GM18870 (cell line): ENCODE data around the gene NGEF.

Experiments
- ATAC-seq: cut with Tn5 transposase; IDR thresholded peaks from one replicate; pipeline ENCODE4 v1.9.1; 2021; ENCODE audit warnings: moderate library complexity; ENCODE audit not compliant: unreplicated experiment

Gene NGEF

DNA sequence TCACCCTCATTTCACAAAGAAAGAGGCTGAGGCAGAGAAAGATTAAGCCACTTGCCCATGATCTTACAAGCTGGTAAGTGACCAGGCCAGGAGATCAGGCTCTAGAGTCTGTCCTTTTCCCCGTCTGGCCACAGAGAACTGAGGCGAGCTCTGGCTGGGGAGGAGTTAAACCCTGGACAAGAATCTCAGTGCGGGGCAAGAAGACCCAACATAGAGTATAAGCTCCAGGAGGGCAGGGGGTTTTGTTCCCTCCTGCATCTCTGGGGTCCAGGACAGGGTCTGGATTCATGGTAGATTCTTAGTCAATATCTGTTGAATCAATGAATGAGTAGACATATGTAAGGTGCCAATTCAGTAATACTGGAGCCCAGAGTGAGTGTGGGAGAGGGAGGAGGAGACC lies 34.1 kb upstream of the NGEF start:
- ATAC-seq: no peak

DNA sequence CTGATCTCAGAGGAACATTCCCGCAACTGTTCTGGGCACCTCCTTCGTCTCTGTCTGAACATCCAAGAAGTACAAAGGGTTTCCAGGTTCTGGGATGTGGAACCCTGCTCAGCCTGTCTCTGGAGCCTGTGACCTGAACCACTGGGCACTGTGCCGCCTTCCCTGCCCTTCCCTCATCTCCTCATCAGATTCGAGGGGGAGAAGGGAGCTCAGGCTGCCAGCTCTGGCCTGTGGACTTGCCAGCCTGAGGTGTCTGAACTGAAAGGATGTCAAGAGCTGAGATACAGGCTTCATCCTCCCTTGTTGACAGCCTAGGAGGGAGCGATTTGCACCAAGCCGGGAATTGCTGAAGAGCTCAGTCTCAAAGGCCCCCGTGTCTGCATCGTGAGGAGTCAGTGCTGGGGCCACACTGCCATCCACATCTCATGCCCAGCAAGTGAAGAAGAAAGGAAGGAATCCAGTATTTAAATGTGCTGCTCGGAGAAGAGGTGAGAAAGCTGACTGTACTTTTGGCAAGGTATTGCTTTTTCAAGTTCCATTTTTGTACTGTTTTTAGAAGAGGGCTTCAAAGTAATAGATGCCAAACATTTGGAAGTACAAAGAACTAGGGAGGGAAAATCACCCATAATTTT lies 32.0 kb upstream of the NGEF start:
- ATAC-seq: no peak

DNA sequence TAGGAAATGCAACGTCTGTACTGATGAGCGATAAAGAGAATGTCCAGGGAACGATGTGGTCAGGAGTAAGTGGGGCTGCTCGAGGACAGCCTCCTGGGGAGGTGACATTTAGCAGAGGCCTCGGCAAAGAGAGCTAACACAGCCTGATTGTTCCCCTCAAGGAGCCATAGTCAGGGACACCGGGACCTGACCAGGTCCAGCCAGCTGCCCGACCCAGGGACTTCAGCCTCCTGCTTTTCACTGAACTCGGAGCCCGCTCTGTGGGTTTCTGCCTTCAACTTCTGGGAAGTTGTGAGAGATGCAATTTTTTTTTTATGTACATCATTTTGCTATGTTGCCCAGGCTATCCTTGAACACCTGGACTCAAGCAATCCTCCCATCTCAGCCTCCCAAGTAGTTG lies 29.5 kb upstream of the NGEF start:
- ATAC-seq: no peak

DNA sequence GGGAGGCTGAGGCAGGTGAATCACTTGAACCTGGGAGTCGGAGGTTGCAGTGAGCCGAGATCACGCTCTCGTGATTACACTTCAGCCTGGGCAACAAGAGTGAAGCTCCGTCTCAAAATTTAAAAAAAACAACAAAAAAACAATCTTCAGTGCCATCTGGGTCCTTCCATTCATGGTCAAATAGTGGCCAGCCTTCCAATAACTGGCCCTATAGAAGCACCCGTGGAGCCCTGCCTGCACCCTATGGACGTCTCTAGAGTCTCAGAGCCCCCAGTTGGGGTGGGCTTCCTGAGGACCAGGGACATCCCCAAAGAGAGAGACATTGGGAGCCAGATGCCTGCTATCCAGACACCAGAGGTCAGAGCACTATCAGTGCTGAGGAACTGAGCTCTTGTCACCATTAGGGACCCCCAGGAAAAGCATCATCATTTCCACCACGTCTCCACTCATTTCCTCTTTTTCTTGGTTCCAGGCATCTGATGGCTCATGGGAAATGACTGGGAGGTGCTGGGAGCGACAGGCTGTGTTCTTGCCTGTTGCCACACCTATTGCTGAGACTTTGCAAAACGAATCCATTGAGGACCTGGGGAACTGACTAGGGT lies 28.8 kb upstream of the NGEF start:
- ATAC-seq: no peak

DNA sequence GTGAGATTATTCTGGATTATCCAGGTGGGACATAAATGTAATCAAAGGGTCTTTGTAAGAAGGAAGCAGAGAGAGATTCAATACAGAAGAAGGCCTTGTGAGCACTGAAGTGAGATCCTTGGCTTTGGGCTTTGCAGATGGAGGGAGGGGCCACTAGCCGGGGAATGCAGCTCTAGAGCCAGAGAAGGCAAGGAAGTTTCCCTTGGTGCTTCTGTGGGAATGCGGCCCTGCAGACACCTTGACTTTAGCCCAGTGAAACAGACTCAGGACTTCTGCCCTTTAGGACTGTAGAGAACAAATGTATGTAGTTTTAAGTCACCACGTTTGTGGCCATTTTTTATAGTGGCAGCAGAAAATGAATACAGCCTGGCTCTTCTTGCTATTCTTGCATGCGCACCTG lies 27.5 kb upstream of the NGEF start:
- ATAC-seq: no peak

DNA sequence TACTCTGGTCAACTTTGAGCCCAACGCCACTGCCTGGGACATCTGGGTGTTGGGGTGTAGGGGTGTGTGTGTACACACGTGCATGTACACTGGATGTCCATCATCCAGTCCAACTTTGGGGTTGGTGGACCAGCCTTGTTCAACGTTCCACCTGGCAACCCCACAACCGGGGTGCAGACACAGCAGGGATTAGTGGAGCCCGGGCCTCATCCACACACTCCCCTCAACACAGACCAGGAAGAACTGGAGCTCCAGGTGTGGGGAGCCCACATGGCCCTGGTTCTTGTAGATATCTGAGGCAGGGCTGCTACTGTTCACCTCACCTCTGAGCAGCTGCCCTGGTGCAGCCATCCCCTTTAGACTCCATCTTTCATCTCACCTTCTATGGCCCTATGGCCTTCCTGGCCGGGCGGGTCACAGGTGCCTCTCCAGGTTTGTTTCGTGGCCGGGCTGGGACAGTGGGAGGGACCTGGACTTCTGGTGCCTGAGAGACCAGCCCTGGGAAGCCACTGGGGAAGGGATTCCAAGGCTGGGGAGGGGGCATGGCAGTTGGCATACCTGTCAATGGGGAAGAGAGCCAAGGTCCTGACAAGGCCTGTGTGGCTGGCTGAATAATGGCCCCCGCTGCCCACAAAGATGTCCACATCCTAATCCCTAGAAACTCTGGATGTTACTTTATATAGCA lies 26.9 kb upstream of the NGEF start:
- no peak for ATAC-seq

DNA sequence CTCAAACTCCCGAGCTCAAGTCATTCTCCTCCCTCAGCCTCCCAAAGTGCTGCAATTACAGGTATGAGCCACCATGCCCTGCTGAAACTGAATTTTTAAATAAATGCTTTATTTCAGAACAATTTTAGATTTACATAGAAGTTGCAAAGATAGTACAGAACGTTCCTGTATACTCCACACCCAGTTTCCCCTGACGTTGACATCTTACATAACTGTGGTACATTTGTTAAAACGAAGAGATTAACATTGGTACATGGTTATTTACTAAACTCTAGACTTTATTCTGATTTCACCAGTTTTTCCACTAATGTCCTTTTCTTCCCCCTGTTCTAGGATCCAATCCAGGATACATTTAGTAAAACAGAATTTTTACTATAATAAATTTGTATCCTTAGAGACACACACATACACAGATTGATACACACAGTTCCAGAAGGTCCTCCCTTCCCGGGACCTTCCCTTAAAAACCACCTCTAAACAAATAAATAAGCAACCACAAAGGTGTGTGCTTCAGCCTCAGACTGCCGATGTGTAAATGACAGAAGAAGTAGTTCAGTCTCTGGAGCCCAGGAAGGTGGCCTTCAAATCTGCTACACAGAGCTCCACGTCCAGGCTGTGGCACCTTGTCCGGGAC lies 26.3 kb upstream of the NGEF start:
- no peak for ATAC-seq

DNA sequence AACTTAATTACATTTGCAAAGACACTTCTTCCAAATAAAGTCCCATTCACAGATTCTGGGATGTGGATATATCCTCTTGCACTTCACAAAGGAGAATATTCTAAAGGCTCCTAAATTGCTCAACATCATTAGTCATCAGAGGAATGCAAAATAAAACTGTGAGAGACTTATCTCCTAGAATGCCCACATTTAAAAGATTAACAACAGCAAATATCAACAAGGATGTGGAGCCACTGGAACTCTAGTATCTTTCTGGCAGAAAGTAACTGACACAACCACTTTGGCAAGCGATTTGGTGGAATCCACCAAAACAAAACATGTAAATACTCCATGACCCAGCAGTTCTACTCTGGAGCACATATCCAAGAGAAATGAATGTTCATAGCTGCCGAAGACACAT lies 24.0 kb upstream of the NGEF start:
- ATAC-seq: no peak

DNA sequence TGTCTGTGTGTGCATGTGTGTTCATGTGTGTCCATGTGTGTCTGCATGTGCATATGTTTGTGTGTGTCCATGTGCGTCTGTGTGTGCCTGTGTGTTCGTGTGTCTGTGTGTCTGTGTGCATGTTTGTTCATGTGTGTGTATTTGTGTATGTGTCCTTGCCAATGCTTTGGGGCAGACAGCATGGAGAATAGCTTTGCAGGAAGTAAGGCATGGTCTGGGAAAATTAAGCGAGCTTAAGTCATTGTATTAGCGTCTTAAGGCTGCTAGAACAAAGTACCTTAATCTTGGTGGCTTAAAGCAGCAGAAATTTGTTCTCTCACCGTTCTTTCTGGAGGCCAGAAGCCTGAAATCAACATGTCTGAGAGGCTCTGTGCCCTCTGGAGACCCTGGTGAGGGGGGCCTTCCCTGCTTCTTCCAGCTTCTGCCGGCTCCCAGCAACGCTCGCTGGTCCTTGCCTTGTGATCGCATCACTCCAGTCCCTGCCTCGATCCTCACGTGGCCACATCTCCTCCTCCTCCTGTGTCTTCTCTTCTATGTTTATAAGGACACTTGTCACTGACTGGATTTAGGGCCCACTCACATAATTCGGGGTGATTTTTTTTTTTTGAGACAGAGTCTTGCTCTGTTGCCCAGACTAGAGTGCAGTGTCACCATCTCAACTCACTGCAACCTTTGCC lies 23.2 kb upstream of the NGEF start:
- no peak for ATAC-seq

DNA sequence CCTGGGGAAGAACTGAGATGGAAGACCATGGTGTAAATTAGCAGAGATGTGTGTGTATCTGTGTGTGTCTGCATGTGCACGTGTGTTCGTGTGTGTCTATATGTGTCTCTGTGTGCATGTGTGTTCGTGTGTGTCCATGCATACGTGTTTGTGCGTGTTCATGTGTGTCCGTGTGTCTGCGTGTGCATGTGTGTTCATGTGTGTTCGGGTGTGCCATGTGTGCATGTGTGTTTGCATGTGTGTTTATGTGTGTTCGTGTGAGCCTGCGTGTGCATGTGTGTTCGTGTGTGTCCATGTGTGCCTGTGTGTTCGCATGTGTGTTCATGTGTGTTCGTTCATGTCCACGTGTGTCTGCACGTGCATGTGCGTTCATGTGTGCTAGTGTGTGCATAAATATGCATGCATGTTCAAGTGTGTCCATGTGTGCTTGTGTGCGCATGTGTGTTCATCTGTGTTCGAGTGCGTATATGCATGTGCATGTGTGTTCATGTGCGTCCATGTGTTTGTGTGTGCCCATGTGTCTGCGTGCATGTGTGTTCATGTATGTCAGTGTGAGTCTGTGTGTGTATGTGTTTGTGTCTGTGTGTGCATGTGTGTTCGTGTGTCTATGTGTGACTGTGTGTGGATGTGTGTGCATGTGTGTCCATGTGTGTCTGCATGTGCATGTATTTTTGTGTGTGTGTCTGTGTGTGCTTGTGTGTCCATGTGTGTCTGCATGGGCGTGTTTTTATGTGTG lies 22.5 kb upstream of the NGEF start:
- no peak for ATAC-seq

DNA sequence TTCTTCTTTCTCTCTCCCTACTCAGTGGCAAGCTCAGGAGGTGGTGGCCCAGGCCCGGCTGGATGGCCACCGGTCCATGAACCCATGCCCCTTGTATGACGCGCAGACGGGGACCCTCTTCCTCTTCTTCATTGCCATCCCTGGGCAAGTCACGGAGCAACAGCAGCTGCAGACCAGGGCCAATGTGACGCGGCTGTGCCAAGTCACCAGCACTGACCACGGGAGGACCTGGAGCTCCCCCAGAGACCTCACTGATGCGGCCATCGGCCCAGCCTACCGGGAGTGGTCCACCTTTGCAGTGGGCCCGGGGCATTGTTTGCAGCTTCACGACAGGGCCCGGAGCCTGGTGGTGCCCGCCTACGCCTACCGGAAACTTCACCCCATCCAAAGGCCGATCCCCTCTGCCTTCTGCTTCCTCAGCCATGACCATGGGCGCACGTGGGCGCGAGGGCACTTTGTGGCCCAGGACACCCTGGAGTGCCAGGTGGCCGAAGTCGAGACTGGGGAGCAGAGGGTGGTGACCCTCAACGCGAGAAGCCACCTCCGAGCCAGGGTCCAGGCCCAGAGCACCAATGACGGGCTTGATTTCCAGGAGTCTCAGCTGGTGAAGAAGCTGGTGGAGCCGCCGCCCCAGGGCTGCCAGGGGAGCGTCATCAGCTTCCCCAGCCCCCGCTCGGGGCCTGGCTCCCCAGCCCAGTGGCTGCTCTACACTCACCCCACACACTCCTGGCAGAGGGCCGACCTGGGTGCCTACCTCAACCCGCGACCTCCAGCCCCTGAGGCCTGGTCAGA lies 21.2 kb upstream of the NGEF start:
- no peak for ATAC-seq

DNA sequence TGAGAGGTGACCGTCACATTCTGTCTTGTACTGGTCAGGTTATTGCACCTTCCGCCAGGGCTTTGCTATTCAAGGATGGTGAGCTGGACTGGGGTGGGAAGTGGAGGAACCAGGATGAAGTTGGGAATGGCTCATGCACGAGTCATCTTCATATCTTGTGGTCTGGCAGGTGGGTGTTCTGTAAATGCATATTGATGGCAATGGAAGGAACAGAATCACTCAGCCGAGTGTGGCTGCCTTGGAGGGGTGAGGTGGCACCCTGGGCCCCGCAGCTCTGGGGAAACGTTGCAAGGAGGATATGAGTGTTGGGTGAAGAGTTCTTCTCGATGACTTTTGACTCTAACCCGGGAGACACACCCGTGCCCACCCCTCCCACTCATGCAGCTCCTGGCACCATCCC lies 20.6 kb upstream of the NGEF start:
- no peak for ATAC-seq

DNA sequence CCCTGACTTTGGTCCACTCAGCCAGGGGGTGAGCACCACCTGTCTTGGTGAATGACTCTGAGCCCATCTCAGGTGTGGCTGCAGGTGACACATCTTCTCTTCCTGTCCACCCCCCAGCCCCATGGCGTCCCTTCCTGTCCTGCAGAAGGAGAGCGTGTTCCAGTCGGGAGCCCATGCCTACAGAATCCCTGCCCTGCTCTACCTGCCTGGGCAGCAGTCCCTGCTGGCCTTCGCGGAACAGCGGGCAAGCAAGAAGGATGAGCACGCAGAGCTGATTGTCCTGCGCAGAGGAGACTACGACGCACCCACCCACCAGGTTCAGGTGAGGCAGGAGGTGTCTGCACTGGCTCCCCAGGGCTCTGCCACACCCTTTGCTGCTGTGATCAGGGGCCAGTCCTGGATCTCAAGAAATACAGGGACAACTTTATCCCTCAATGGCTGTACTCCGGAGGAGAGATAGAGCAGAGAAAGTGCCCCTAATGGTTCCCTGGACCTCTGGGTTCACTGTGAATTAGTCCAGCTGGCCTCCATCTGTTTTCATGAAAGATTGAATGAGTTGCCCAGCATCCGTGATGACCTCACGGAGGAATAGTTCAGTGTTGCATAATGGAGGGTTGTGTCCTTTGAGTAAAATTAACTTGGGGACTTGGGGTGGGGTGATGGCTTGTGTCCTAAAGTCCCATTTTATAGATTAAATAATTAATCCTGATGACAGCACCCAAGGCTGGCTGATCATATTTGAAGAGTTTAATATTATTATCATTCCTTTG lies 19.7 kb upstream of the NGEF start, which contains the start of gene NEU2:
NEU2 (plus strand) TSS at position 122 of the 770 bp plus-strand sequence; CDS start at position 122, 0 bp downstream.
- ATAC-seq: no peak

DNA sequence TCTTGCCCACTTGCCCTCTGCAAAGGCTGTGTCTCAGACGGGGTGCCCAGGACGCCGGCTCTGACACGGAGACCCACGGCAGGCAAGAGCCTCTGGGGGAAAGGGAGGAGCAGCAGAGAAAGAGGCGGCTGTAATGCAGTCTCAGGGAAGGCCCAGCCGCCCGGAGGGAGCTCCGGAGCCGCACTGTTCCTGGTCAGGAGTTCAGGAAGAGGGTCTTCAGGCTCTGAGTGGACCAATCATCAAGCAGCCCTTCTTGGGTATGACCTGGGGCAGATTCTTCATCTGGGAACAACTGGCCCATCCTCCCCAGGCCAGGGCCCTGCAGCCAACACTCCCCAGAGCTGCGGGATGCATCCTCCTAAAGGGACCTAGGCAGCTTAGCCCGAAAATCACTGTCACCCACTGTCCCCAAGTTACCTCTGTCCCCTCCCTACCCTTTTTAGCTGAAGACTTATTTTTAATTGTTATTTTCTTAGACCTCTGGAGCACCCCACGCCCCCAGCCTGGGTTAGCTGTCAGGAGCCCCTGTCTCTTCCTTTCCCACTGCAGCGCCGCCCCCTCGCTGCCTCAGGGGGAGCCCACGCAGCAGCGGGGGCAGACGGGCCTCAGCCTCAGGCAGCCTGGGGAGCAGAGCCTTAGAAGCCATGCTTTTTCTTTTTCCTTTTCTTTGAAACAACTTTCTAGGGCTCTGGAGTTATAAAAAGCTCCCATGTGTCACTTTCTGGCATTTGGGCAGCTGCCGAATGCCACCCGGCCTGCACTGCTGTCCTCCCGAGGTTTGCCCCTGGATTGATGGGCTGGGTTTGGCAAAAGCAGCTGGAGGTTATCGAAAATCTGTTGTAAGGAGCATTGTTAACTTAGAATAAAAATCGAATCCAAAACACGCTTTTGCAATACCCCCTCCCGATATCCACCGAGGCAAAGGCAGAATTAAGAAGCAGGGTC lies 18.8 kb upstream of the NGEF start:
- no peak for ATAC-seq

DNA sequence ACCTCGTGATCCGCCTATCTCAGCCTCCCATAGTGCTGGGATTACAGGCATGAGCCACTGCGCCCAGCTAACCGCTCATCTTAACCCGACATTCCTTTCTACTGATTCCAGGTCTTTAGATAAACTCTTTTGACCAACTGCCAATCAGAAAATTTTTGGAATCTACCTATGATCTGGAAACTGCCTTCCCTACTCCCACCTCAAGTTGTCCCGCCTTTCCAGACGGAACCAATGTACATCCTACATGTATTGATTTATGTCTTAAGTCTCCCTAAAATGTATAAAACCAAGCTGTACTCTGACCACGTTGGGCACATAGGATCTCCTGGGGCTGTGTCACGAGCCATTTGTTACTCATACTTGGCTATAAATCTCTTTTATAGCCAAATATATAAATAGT lies 16.3 kb upstream of the NGEF start:
- no peak for ATAC-seq

DNA sequence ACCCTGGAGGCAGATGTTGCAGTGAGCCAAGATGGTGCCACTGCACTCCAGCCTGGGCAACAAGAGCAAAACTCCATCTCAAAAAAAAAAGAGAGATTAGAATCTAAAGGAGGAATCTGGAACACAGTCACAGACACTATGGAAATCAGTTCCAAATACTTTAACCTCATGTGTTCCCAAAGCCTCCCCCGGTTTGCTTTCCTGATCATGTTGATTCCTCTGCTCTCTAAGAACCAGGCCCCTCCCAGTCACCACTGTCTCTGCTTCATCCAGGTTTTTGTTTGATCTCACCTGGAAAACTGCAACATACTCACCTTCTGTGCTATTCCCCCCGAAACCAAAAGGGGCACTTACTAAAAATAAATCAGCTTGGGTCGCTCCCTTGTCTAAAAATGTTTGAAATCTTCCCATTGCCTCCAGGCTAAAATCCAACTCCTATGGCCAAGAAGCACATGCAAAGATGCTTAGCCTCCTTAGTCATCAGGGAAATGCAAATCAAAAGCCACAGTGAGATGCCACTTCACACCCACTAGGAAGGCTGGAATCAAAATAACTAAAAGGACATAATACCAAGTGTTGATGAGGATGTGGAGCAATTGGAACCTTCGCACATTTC lies 13.2 kb upstream of the NGEF start:
- ATAC-seq: no peak

DNA sequence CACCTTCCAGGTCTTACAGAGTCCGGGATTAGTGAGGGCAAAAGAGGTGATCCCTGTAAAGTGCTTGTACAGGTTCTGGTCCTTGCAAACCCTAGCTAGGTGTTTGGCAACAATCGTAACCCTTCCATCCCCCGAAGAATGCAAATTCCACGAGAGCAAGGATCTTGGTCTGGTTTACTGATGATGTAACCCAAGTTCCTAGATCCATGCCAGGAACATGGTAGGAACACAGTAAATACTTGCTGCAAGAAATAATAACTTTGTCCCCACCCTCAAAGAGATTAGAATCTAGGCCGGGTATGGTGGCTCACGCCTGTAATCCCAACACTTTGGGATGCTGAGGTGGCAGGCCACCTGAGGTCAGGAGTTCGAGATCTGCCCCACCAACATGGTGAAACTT lies 12.7 kb upstream of the NGEF start:
- no peak for ATAC-seq
